ENCODE data around the gene KDM5B.

GRCh38 chr1:202810193-202810614 lies 2.0 kb upstream of the KDM5B start:
- TF ChIP-seq YY1 (IDR thresholded peaks at IDR 0.05; ENCODE audit: extremely low read depth, insufficient replicate concordance, low read depth, low read length) (no peak), CTCF (IDR thresholded peaks at IDR 0.05 in 2 of 3, conservative IDR thresholded peaks at IDR 0.05 in 1 of 3; ENCODE audit: borderline replicate concordance in 1 of 3, insufficient read depth in 1 of 3, low read depth in 2 of 3, low read length in 2 of 3) (no peak), FOSL1 (IDR thresholded peaks at IDR 0.05; ENCODE audit: low read depth) (no peak), ZNF274 (IDR thresholded peaks at IDR 0.05; ENCODE audit: low read depth, low read length) (no peak), EZH2phosphoT487 (IDR thresholded peaks at IDR 0.05; ENCODE audit: borderline replicate concordance) (no peak), POLR2A (IDR thresholded peaks at IDR 0.05; ENCODE audit: borderline replicate concordance, extremely low read depth, insufficient read depth, insufficient read length) (no peak), EZH2 (IDR thresholded peaks at IDR 0.05) (no peak), SP1 (IDR thresholded peaks at IDR 0.05; ENCODE audit: low read depth) (no peak), MAX (IDR thresholded peaks at IDR 0.05) (no peak)

All from HCT116 (cell line).